Ascending aorta (tissue), 2 donors: ENCODE data around the gene UBE3C. TPM values are rescaled to one million over a fixed set of nuclear protein-coding genes. Genes with fewer than 3 reads are reported as not detected.

Experiments
- DNase-seq, 2 donors: peaks; one replicate each; pipeline ENCODE4 v3.0.0-alpha.2; 2019; ENCODE audit warnings: low spot score in 2 of 2
- H3K27ac ChIP-seq, 2 donors: fragments of 200-600 bp; sonication (generic); one replicate each; pipeline ENCODE4 v1.5.1; 2016 to 2017; ENCODE audit warnings: mild to moderate bottlenecking in 1 of 2
- H3K27me3 ChIP-seq: fragments of 200-600 bp; sonication (generic); one replicate; pipeline ENCODE4 v1.5.1; 2017
- H3K36me3 ChIP-seq, 2 donors: fragments of 200-600 bp; sonication (generic); one replicate each; pipeline ENCODE4 v1.5.1; 2016
- H3K4me1 ChIP-seq, 2 donors: fragments of 200-600 bp; sonication (generic); one replicate each; pipeline ENCODE4 v1.5.1; 2016 to 2017; ENCODE audit warnings: mild to moderate bottlenecking in 1 of 2
- H3K4me3 ChIP-seq, 2 donors: fragments of 200-600 bp; sonication (generic); one replicate each; pipeline ENCODE4 v1.5.1; 2016 to 2017; ENCODE audit warnings: mild to moderate bottlenecking in 1 of 2
- H3K9me3 ChIP-seq, 2 donors: fragments of 200-600 bp; sonication (generic); one replicate each; pipeline ENCODE4 v1.5.1; 2016
- CTCF ChIP-seq, 3 experiments: fragments of 200-600 bp in 2 of 3; fragments of 450-650 bp in 1 of 3; sonication (generic) in 2 of 3; IDR thresholded peaks; one replicate each; pipeline ENCODE4 v1.5.1; 2016 to 2019; ENCODE audit warnings: antibody characterized with exemption in 3 of 3, mild to moderate bottlenecking in 1 of 3, moderate library complexity in 1 of 3
- intact Hi-C: fragments of 100-400 bp; cut with DNase I; formaldehyde crosslinking; loops from one replicate; pipeline ENCODE4 v1.15.1; 2023
- total RNA-seq: library from RNA; depleted of rRNA; stranded (reverse); fragments of >200 nt; gene quantifications from one replicate; pipeline ENCODE4 v1.1.0, GENCODE V29; 2016

The UBE3C gene
- total RNA-seq, 1 donor from 2014 or later: 31.7 TPM

DNA sequence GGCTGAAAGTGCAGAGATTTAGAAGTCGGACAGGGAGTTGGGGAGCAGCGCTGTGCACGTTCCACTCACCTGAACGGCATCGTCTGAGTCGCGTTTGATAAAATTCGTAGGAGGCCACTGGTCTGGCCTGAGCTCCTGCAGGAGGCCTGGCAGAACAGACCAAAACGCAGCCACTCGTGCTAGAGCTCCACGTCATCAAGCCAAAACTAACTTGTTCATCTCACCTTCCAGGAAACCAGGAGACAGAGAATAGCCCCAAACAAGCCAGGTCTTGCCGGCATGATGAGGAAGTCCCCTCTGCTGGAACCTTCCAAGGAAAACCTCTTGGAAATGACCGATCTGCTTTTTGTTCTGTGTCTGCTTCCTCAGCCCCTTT is 154.7 kb downstream of the UBE3C start:
- DNase-seq: no peak
- no peak overlapping the region for H3K27ac ChIP-seq
- H3K4me3 ChIP-seq: no peak overlapping the region
- no peak for TF ChIP-seq CTCF (IDR thresholded peaks at IDR 0.05)
- intact Hi-C loops: no loop called here
- no peaks in the 10 kb centered on the region for H3K4me1 ChIP-seq
- H3K9me3 ChIP-seq: no peaks in the 10 kb centered on the region
- no peaks in the 10 kb centered on the region for H3K36me3 ChIP-seq
- H3K27me3 ChIP-seq: no peaks in the 10 kb centered on the region

- no peak for TF ChIP-seq CTCF (IDR thresholded peaks at IDR 0.05)
- no peak overlapping the region for H3K27ac ChIP-seq
- no peaks in the 10 kb centered on the region for H3K4me1 ChIP-seq
- DNase-seq: no peak
- no peaks in the 10 kb centered on the region for H3K9me3 ChIP-seq
- intact Hi-C loops: no loop called here
- no peak overlapping the region for H3K4me3 ChIP-seq
- H3K27me3 ChIP-seq: no peaks in the 10 kb centered on the region
- no peaks in the 10 kb centered on the region for H3K36me3 ChIP-seq
These were observed 156.0 kb downstream of the UBE3C start for GRCh38 chr7:157294773-157295172.

GRCh38 chr7:157295338-157295737 is 156.6 kb downstream of the UBE3C start:
- Histone ChIP-seq H3K4me3 (no peak overlapping the region), H3K27ac (no peak overlapping the region), H3K4me1 (no peaks in the 10 kb centered on the region), H3K9me3 (no peaks in the 10 kb centered on the region), H3K27me3 (no peaks in the 10 kb centered on the region), H3K36me3 (no peaks in the 10 kb centered on the region)
- TF ChIP-seq CTCF (IDR thresholded peaks at IDR 0.05): no peak
- DNase-seq: no peak
- intact Hi-C loops: no loop called here

- no peak for TF ChIP-seq CTCF (IDR thresholded peaks at IDR 0.05)
- no peak overlapping the region for H3K4me3 ChIP-seq
These were observed 158.5 kb downstream of the UBE3C start for GRCh38 chr7:157297185-157297584.

DNA sequence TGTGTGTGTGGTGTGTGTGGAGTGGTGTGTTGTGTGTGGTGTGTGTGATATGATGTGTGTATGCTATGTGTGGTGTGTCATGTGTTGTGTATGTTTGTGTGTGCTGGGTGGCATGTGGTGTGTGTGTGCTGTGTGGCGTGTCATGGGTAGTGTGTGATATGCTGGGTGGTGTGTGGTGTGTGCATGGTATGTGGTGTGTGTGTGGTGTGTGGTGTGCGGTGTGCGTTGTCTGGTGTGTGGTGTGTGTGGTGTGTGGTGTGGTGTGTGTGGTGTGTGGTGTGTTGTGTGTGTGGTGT is 160.5 kb downstream of the UBE3C start:
- Histone ChIP-seq H3K27me3 (no peaks in the 10 kb centered on the region), H3K9me3 (no peaks in the 10 kb centered on the region), H3K27ac (no peak overlapping the region), H3K4me1 (no peaks in the 10 kb centered on the region), H3K36me3 (no peaks in the 10 kb centered on the region), H3K4me3 (no peak overlapping the region)
- intact Hi-C loops: no loop called here
- TF ChIP-seq CTCF (IDR thresholded peaks at IDR 0.05): no peak
- DNase-seq: no peak

More at GRCh38 chr7:157297185-157297584, 158.5 kb downstream of the UBE3C start:
- H3K4me1 ChIP-seq: no peaks in the 10 kb centered on the region
- H3K9me3 ChIP-seq: no peaks in the 10 kb centered on the region
- H3K27me3 ChIP-seq: no peaks in the 10 kb centered on the region
- no peaks in the 10 kb centered on the region for H3K36me3 ChIP-seq
- no peak overlapping the region for H3K27ac ChIP-seq
- no peak for DNase-seq
- intact Hi-C loops: no loop called here

DNA sequence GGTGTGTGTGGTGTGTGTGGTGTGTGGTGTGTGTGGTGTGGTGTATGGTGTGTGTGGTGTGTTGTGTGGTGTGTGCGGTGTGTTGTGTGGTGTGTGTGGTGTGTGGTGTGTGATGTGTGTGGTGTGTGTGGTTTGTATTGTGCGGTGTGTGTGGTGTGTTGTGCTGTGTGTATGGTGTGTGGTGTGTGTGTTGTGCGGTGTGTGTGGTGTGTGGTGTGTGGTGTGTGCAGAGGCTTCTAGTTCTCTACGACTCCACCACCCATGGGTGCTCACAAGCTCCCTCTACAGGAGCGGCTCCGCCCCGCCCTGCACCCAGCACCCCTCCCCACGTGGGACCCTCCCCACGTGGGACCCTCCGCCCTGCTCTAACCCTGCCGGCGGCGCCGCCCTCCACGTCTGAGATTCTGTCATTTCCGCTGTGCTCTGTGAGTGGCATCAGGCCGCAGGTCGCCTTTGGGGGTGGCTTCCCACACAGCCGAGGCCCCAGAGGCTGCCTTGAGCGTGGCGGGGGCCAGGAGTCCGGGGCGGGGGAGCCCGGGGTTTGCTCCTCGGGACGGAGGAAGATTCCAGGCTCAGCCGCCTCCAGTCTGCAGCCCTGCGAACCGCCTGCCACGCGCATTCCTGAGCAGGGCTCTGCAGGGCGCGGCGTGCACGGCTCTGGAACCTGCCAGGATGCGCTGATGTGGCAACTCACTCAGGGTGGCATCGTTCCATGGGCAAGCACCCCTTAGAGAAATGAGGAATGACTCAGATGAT is 161.1 kb downstream of the UBE3C start:
- Histone ChIP-seq H3K27ac (no peak overlapping the region), H3K27me3 (no peaks in the 10 kb centered on the region), H3K4me1 (no peaks in the 10 kb centered on the region), H3K9me3 (no peaks in the 10 kb centered on the region), H3K36me3 (no peaks in the 10 kb centered on the region), H3K4me3 (no peak overlapping the region)
- intact Hi-C loops: no loop called here
- TF ChIP-seq CTCF (IDR thresholded peaks at IDR 0.05): no peak
- DNase-seq: no peak
